ENCODE measurements around the gene RARA. TPM values are rescaled to one million over a fixed set of nuclear protein-coding genes. Genes with fewer than 3 reads are reported as not detected.
A peak's percentile ranks its signal among the peaks of the same experiment; 100 is the strongest.

The RARA gene
- total RNA-seq, 1 experiment from 2014 or later = 35.1 TPM

DNA sequence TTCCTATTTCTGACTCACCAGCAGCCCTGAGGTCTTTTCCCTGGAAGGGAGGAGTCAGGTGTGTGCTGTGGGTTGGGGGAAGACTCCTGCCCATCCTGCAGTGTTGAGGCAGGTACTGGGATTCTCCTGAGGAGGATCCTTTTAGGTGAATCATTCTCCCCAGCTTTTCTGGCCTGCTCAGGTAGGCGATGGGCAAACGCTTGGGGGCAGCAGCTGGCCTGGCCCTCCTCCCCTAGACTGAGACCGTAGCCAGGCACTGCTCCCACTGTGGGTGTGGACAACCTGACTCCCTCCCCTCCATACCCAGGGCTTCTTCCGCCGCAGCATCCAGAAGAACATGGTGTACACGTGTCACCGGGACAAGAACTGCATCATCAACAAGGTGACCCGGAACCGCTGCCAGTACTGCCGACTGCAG is 40.5 kb downstream of the RARA start:
- H2AFZ ChIP-seq (ENCODE audit: low read depth, low read length, poor library complexity, severe bottlenecking) = no peak overlapping the region
- H4K20me1 ChIP-seq (ENCODE audit: insufficient read depth) = no peaks in the 10 kb centered on the region
- no TSS peak for BruUV-seq (replicated peaks)
- no peak for DNase-seq (ENCODE audit: low read depth, low spot score)
- peaks cover 0 to 17% of the 10 kb centered on the region in 2 experiments; a peak in 3 of 4 replicates for H3K36me3 ChIP-seq (ENCODE audit: control insufficient read depth in 1 of 2, insufficient read depth in 2 of 2, low read length in 2 of 2)
- peaks cover 16 to 18% of the 10 kb centered on the region in 2 experiments for H3K4me1 ChIP-seq (ENCODE audit: control insufficient read depth in 1 of 2, insufficient read depth in 2 of 2, low read length in 2 of 2)
- H3K27me3 ChIP-seq (ENCODE audit: insufficient read depth, low read length) = no peaks in the 10 kb centered on the region
- POLR2A ChIA-PET = no interaction called here
- RAD21 ChIA-PET (ENCODE audit: low non-redundant PET in 1 of 2, low total read pairs in 2 of 2, uncharacterized antibody in 2 of 2, unreplicated experiment in 2 of 2) = no interaction called here
- H3K9ac ChIP-seq (ENCODE audit: low read length) = no peak overlapping the region
- CTCF ChIA-PET = no interaction called here
- H3K9me2 ChIP-seq (ENCODE audit: insufficient read depth) = no peaks in the 10 kb centered on the region
- no peak for ATAC-seq
- no peak overlapping the region for H3K4me2 ChIP-seq (ENCODE audit: low read length)
- H3K9me3 ChIP-seq (ENCODE audit: control insufficient read depth in 1 of 2, insufficient read depth in 1 of 2, low read depth in 1 of 2, low read length in 2 of 2) = no peaks in the 10 kb centered on the region
- H3K79me2 ChIP-seq (ENCODE audit: insufficient read depth, low read length) = peaks cover 34% of the 10 kb centered on the region; the same call in 1 of the 2 replicates
- intact Hi-C loops (cut with micrococcal nuclease) = no loop called here
- H3K27ac ChIP-seq (ENCODE audit: low read depth, low read length) = no peak overlapping the region; the same call in 1 of the 2 replicates
- H3K4me3 ChIP-seq (replicated peaks in 1 of 2; ENCODE audit: low read depth in 1 of 2, low read length in 2 of 2) = no peak overlapping the region
- TF ChIP-seq CEBPB (IDR thresholded peaks at IDR 0.05; ENCODE audit: low read depth) = no peak

DNA sequence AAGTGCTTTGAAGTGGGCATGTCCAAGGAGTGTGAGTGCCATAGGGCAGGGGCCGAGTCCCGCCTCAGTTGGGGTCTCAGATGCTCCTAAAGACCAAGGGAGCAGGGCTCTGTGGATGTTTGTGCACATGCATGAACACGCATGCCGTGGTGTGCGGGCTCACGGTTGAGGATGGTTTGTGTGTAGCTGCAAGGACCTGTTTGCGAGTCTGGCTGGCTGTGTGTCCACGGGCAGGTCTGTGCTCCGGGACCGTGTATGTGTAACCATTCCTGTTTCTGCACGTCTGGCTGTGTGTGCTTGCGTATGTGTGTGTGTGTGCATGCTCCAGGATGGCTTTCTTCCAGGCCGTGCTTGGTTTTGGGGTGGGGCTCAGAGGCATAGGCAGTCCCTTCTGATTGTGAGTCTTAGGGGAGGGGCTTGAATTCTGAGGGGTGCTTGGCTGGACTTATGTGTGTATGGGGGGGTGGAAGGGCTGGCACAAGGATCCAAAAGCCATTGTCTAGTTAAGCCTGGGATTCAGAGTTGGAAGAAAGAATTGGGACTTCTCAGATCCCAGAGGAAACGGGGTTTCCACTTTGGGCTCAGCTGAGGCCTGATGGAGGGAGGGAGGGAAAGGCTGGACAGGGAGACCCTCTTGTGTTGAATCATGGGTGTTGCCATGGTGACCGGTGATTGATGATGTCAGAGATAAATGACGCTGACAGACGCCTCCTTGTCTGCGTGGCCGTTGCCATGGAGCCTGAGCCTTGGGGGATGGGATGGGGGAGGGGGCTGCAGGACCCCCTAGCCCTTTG is 41.1 kb downstream of the RARA start:
- BruUV-seq (replicated peaks) = TSS peak; percentile 20
- no peak for DNase-seq (ENCODE audit: low read depth, low spot score)
- Histone ChIP-seq H3K9ac (ENCODE audit: low read length) (no peak overlapping the region), H4K20me1 (ENCODE audit: insufficient read depth) (no peaks in the 10 kb centered on the region), H3K4me1 (ENCODE audit: control insufficient read depth in 1 of 2, insufficient read depth in 2 of 2, low read length in 2 of 2) (peaks cover 11 to 12% of the 10 kb centered on the region in 2 experiments), H3K79me2 (ENCODE audit: insufficient read depth, low read length) (peaks cover 28% of the 10 kb centered on the region; the same call in 1 of the 2 replicates), H3K9me3 (ENCODE audit: control insufficient read depth in 1 of 2, insufficient read depth in 1 of 2, low read depth in 1 of 2, low read length in 2 of 2) (no peaks in the 10 kb centered on the region), H3K4me2 (ENCODE audit: low read length) (no peak overlapping the region), H3K27me3 (ENCODE audit: insufficient read depth, low read length) (no peaks in the 10 kb centered on the region), H3K27ac (ENCODE audit: low read depth, low read length) (no peak overlapping the region), H3K36me3 (ENCODE audit: control insufficient read depth in 1 of 2, insufficient read depth in 2 of 2, low read length in 2 of 2) (peaks cover 0 to 18% of the 10 kb centered on the region in 2 experiments; a peak in 3 of 4 replicates), H3K9me2 (ENCODE audit: insufficient read depth) (no peaks in the 10 kb centered on the region), H3K4me3 (replicated peaks in 1 of 2; ENCODE audit: low read depth in 1 of 2, low read length in 2 of 2) (no peak overlapping the region), H2AFZ (ENCODE audit: low read depth, low read length, poor library complexity, severe bottlenecking) (no peak overlapping the region)
- TF ChIP-seq, protein P1, sequence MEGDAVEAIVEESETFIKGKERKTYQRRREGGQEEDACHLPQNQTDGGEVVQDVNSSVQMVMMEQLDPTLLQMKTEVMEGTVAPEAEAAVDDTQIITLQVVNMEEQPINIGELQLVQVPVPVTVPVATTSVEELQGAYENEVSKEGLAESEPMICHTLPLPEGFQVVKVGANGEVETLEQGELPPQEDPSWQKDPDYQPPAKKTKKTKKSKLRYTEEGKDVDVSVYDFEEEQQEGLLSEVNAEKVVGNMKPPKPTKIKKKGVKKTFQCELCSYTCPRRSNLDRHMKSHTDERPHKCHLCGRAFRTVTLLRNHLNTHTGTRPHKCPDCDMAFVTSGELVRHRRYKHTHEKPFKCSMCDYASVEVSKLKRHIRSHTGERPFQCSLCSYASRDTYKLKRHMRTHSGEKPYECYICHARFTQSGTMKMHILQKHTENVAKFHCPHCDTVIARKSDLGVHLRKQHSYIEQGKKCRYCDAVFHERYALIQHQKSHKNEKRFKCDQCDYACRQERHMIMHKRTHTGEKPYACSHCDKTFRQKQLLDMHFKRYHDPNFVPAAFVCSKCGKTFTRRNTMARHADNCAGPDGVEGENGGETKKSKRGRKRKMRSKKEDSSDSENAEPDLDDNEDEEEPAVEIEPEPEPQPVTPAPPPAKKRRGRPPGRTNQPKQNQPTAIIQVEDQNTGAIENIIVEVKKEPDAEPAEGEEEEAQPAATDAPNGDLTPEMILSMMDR (IDR thresholded peaks at IDR 0.05 in 2 of 3, conservative IDR thresholded peaks at IDR 0.05 in 1 of 3; ENCODE audit: borderline replicate concordance in 1 of 3, insufficient read depth in 1 of 3, low read depth in 2 of 3, low read length in 2 of 3) = no peak
- TF ChIP-seq RAD21 (IDR thresholded peaks at IDR 0.05; ENCODE audit: low read depth) (no peak), CEBPB (IDR thresholded peaks at IDR 0.05; ENCODE audit: low read depth) (no peak), EZH2phosphoT487 (IDR thresholded peaks at IDR 0.05; ENCODE audit: borderline replicate concordance) (no peak), JUND (IDR thresholded peaks at IDR 0.05) (no peak), TCF7L2 (IDR thresholded peaks at IDR 0.05; ENCODE audit: borderline replicate concordance, extremely low read depth, insufficient read depth, insufficient read length) (no peak), SIN3A (IDR thresholded peaks at IDR 0.05; ENCODE audit: low read depth) (no peak)
- TF ChIP-seq, protein P2, sequence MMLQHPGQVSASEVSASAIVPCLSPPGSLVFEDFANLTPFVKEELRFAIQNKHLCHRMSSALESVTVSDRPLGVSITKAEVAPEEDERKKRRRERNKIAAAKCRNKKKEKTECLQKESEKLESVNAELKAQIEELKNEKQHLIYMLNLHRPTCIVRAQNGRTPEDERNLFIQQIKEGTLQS (IDR thresholded peaks at IDR 0.05) = no peak
- TF ChIP-seq, protein P3, sequence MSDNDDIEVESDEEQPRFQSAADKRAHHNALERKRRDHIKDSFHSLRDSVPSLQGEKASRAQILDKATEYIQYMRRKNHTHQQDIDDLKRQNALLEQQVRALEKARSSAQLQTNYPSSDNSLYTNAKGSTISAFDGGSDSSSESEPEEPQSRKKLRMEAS (IDR thresholded peaks at IDR 0.05) = no peak
- TF ChIP-seq, protein P4, sequence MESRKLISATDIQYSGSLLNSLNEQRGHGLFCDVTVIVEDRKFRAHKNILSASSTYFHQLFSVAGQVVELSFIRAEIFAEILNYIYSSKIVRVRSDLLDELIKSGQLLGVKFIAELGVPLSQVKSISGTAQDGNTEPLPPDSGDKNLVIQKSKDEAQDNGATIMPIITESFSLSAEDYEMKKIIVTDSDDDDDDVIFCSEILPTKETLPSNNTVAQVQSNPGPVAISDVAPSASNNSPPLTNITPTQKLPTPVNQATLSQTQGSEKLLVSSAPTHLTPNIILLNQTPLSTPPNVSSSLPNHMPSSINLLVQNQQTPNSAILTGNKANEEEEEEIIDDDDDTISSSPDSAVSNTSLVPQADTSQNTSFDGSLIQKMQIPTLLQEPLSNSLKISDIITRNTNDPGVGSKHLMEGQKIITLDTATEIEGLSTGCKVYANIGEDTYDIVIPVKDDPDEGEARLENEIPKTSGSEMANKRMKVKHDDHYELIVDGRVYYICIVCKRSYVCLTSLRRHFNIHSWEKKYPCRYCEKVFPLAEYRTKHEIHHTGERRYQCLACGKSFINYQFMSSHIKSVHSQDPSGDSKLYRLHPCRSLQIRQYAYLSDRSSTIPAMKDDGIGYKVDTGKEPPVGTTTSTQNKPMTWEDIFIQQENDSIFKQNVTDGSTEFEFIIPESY (IDR thresholded peaks at IDR 0.05; ENCODE audit: extremely low read depth, insufficient replicate concordance, low read length) = no peak
- RAD21 ChIA-PET (ENCODE audit: low non-redundant PET in 1 of 2, low total read pairs in 2 of 2, uncharacterized antibody in 2 of 2, unreplicated experiment in 2 of 2) = no interaction called here
- CTCF ChIA-PET = interaction anchor here (1.4 kb wide), 1 partner anchor 9 kb away, joined by 3 read pairs; no protein-coding TSS in a partner anchor
- ATAC-seq = no peak
- POLR2A ChIA-PET = no interaction called here
- intact Hi-C loops (cut with micrococcal nuclease) = no loop called here

Measured in HCT116 (cell line).